Testis (tissue), 2 donors: ENCODE measurements around the gene PRKG1.

ENCODE experiments used
- POLR2A ChIP-seq: fragments of 450-650 bp; IDR thresholded peaks from one replicate; pipeline ENCODE4 v1.6.1; 2017; ENCODE audit warnings: antibody characterized with exemption, mild to moderate bottlenecking, moderate library complexity
- TF ChIP-seq, protein P1 (sequence below), 3 experiments: fragments of 450-650 bp in 2 of 3; fragments of 200-600 bp in 1 of 3; sonication (generic) in 1 of 3; IDR thresholded peaks; one replicate each; pipeline ENCODE4 v1.5.1; 2016 to 2019; ENCODE audit warnings: antibody characterized with exemption in 3 of 3, mild to moderate bottlenecking in 2 of 3, moderate library complexity in 1 of 3

GRCh38 chr10:51251110-51251509 lies 176.8 kb downstream of the PRKG1 start:
- TF ChIP-seq, protein P1, sequence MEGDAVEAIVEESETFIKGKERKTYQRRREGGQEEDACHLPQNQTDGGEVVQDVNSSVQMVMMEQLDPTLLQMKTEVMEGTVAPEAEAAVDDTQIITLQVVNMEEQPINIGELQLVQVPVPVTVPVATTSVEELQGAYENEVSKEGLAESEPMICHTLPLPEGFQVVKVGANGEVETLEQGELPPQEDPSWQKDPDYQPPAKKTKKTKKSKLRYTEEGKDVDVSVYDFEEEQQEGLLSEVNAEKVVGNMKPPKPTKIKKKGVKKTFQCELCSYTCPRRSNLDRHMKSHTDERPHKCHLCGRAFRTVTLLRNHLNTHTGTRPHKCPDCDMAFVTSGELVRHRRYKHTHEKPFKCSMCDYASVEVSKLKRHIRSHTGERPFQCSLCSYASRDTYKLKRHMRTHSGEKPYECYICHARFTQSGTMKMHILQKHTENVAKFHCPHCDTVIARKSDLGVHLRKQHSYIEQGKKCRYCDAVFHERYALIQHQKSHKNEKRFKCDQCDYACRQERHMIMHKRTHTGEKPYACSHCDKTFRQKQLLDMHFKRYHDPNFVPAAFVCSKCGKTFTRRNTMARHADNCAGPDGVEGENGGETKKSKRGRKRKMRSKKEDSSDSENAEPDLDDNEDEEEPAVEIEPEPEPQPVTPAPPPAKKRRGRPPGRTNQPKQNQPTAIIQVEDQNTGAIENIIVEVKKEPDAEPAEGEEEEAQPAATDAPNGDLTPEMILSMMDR (IDR thresholded peaks at IDR 0.05): no peak
- no peak for TF ChIP-seq POLR2A
